ENCODE data around the gene INS.

GRCh38 chr11:2195756-2196088 lies 34.7 kb upstream of the INS start:
- TF ChIP-seq CTCF (IDR thresholded peaks at IDR 0.05; ENCODE audit: insufficient read depth, low read length) (no peak), REST (IDR thresholded peaks at IDR 0.05; ENCODE audit: insufficient replicate concordance, low read depth) (no peak), POLR2AphosphoS5 (IDR thresholded peaks at IDR 0.05; ENCODE audit: low read depth) (no peak), SPI1 (IDR thresholded peaks at IDR 0.05; ENCODE audit: borderline replicate concordance, low read depth) (no peak), GABPA (IDR thresholded peaks at IDR 0.05; ENCODE audit: low read depth) (no peak)
